ENCODE results near the gene PHACTR1. TPM values are rescaled to one million over a fixed set of nuclear protein-coding genes. Genes with fewer than 3 reads are reported as not detected.

The PHACTR1 gene
- total RNA-seq, 4 donors from 2014 or later: 1.2 to 3.2 (median 1.6) TPM; not detected in 1

DNA sequence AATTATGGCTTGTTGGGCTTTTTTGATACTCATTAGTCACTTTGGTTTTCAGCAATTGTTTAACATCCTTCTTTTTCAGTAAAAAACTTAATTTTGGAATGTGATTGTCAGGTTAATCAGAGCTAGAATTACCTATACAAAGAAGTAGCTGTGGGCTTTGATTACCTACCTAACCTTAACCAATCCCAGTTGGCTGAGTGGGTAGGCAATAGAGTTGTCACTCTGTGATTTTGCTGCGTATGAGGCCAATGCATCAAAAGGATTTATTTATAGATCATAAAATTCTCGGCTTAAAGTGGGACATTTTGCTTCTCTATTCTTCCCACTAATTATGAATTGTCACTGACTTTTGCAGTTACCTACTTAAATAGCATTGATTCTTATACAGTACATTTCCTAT is 111.4 kb downstream of the PHACTR1 start:
- DNase-seq: no peak
- 74 to 100% methylated on average over 1 to 2 of the region's 2 CpGs for WGBS, 2 donors (ENCODE audit: low coverage in 1 of 2)
- Histone ChIP-seq H3K36me3 (no peaks in the 10 kb centered on the region), H3K9me3 (no peaks in the 10 kb centered on the region), H3K27ac (no peak overlapping the region), H3K27me3 (no peaks in the 10 kb centered on the region), H3K4me3 (no peak overlapping the region), H3K4me1 (no peaks in the 10 kb centered on the region)
- intact Hi-C loops (cut with DNase I; ENCODE audit: low total_unique reads): no loop called here
- in situ Hi-C loops (cut with MboI; ENCODE audit: low pct_ligation_motif_present in 1 of 4, low pct_unique_long_range_greater_than_20kb in 1 of 4, low sequenced_read_pairs in 3 of 4): no loop called here
- TF ChIP-seq EP300 (IDR thresholded peaks at IDR 0.05; ENCODE audit: low read depth) (no peak), POLR2A (IDR thresholded peaks at IDR 0.05) (no peak), POLR2AphosphoS5 (IDR thresholded peaks at IDR 0.05) (no peak)
- TF ChIP-seq, protein P1, sequence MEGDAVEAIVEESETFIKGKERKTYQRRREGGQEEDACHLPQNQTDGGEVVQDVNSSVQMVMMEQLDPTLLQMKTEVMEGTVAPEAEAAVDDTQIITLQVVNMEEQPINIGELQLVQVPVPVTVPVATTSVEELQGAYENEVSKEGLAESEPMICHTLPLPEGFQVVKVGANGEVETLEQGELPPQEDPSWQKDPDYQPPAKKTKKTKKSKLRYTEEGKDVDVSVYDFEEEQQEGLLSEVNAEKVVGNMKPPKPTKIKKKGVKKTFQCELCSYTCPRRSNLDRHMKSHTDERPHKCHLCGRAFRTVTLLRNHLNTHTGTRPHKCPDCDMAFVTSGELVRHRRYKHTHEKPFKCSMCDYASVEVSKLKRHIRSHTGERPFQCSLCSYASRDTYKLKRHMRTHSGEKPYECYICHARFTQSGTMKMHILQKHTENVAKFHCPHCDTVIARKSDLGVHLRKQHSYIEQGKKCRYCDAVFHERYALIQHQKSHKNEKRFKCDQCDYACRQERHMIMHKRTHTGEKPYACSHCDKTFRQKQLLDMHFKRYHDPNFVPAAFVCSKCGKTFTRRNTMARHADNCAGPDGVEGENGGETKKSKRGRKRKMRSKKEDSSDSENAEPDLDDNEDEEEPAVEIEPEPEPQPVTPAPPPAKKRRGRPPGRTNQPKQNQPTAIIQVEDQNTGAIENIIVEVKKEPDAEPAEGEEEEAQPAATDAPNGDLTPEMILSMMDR (IDR thresholded peaks at IDR 0.05): no peak

DNA sequence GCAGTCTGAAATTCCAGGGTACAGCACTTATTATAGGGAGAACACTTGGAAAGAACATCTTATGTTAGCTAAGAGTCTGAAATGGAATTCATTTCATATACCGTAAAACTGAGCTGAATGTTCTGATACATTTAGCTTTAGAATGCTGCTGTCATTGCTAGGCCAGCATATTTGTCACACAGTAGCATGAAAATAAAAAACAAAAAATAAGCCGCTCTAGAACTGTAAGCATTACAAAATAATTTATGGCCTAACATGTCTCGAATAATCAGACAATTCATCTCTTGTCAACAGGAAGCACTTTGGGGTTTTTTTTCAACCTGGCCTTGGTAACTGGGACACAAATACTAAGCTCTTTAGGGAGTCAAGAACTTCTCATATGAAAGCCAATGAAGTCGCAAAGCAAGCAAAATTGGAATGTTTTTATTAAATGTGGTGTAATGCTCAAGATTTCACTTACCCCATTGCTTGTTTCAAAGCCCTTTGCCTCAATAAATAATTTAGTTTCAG is 115.7 kb downstream of the PHACTR1 start:
- 48 to 60% methylated on average over 3 to 4 of the region's 4 CpGs for WGBS, 2 donors (ENCODE audit: low coverage in 1 of 2)
- H3K4me3 ChIP-seq: no peak overlapping the region
- in situ Hi-C loops (cut with MboI; ENCODE audit: low pct_ligation_motif_present in 1 of 4, low pct_unique_long_range_greater_than_20kb in 1 of 4, low sequenced_read_pairs in 3 of 4) (no loop called here), intact Hi-C loops (cut with DNase I; ENCODE audit: low total_unique reads) (no loop called here)
- H3K27ac ChIP-seq: no peak overlapping the region
- TF ChIP-seq EP300 (IDR thresholded peaks at IDR 0.05; ENCODE audit: low read depth) (no peak), POLR2A (IDR thresholded peaks at IDR 0.05) (no peak), POLR2AphosphoS5 (IDR thresholded peaks at IDR 0.05) (no peak)
- TF ChIP-seq, protein P1 (IDR thresholded peaks at IDR 0.05): no peak
- H3K36me3 ChIP-seq: no peaks in the 10 kb centered on the region
- H3K27me3 ChIP-seq: no peaks in the 10 kb centered on the region
- no peaks in the 10 kb centered on the region for H3K9me3 ChIP-seq
- H3K4me1 ChIP-seq: no peaks in the 10 kb centered on the region
- DNase-seq: no peak

DNA sequence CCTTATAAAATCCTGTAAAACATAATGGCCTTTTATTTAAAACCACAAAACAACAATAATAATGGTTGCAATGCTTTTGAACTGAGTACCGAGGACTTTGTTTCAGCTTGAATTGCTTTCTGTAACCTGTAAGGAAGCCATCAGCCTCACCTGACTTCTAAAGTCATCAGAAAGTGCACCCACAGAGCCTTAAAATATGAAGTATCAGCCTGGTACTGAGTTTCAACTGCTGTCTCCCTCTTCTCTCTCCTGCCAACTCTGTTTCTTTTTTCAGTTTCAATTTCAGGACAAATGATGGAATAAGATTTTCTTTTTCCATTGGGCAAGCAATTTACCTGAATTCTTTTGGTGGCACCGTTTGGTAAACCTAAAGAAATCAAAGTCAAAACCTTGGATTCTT is 119.4 kb downstream of the PHACTR1 start:
- H3K27me3 ChIP-seq: no peaks in the 10 kb centered on the region
- peaks cover 0 to 3% of the 10 kb centered on the region in 2 donors for H3K9me3 ChIP-seq
- 43 to 49% methylated on average over 2 of the region's 2 CpGs for WGBS, 2 donors (ENCODE audit: low coverage in 1 of 2)
- TF ChIP-seq POLR2AphosphoS5 (IDR thresholded peaks at IDR 0.05) (no peak), POLR2A (IDR thresholded peaks at IDR 0.05) (no peak), EP300 (IDR thresholded peaks at IDR 0.05; ENCODE audit: low read depth) (no peak)
- TF ChIP-seq, protein P1 (IDR thresholded peaks at IDR 0.05): no peak
- no peaks in the 10 kb centered on the region for H3K4me1 ChIP-seq
- H3K36me3 ChIP-seq: no peaks in the 10 kb centered on the region
- no peak for DNase-seq
- no peak overlapping the region for H3K27ac ChIP-seq
- in situ Hi-C loops (cut with MboI; ENCODE audit: low pct_ligation_motif_present in 1 of 4, low pct_unique_long_range_greater_than_20kb in 1 of 4, low sequenced_read_pairs in 3 of 4): no loop called here
- intact Hi-C loops (cut with DNase I; ENCODE audit: low total_unique reads): no loop called here
- H3K4me3 ChIP-seq: no peak overlapping the region

DNA sequence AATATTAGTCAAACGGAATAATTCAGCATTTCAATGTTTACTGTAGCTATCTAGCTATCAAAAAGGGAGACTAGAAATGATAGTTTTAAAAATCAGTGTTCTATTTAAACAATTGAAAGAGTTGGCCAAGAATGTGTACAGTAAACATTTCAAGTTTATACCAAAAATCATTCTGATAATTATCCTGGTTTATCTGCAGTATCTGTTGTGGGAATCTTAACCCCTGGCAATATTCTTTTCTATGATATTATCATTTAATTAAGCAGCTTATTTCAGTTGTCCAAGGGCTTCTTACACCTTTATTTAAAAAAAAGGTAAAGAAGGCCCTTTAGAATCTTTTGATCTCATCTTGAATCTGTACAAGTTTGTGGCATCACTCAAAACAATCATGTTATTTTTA is 125.1 kb downstream of the PHACTR1 start:
- Histone ChIP-seq H3K27ac (no peak overlapping the region), H3K4me3 (no peak overlapping the region), H3K4me1 (no peaks in the 10 kb centered on the region), H3K27me3 (no peaks in the 10 kb centered on the region), H3K9me3 (peaks cover 0 to 3% of the 10 kb centered on the region in 2 donors), H3K36me3 (no peaks in the 10 kb centered on the region)
- in situ Hi-C loops (cut with MboI; ENCODE audit: low pct_ligation_motif_present in 1 of 4, low pct_unique_long_range_greater_than_20kb in 1 of 4, low sequenced_read_pairs in 3 of 4) (no loop called here), intact Hi-C loops (cut with DNase I; ENCODE audit: low total_unique reads) (no loop called here)
- 76 to 94% methylated on average over 1 of the region's 1 CpG for WGBS, 2 donors (ENCODE audit: low coverage in 1 of 2)
- no peak for TF ChIP-seq POLR2A (IDR thresholded peaks at IDR 0.05)
- TF ChIP-seq EP300 (IDR thresholded peaks at IDR 0.05; ENCODE audit: low read depth): no peak
- TF ChIP-seq POLR2AphosphoS5 (IDR thresholded peaks at IDR 0.05): no peak
- TF ChIP-seq, protein P1 (IDR thresholded peaks at IDR 0.05): no peak
- no peak for DNase-seq
